PC-3 (cell line): ENCODE data around the gene HNF1A. TPM values are rescaled to one million over a fixed set of nuclear protein-coding genes. Genes with fewer than 3 reads are reported as not detected.
A peak's percentile ranks its signal among the peaks of the same experiment; 100 is the strongest.

Source experiments
- ATAC-seq: fragments of 200-7000 bp; cut with Tn5 transposase; 2 replicates; pipeline ENCODE4 v1.9.1; 2020; ENCODE audit warnings: mild to moderate bottlenecking, moderate library complexity
- BruUV-seq: library from RNA; stranded (reverse); fragments of 400-500 nt; replicated peaks from 2 replicates; lab custom pipeline; 2021; lab: Mats Ljungman, UMichigan
- CTCF ChIA-PET: fragments of 300-600 bp; sonication (Branson Sonifier 250); formaldehyde crosslinking; loops from one replicate; lab custom pipeline; 2022; ENCODE audit warnings: antibody characterized with exemption; lab: Charles Lee
- POLR2A ChIA-PET: fragments of 300-600 bp; sonication (Branson Sonifier 250); formaldehyde crosslinking; loops from one replicate; lab custom pipeline; 2022; ENCODE audit warnings: antibody characterized with exemption; ENCODE audit not compliant: unreplicated experiment; lab: Charles Lee
- DNase-seq: peaks from one replicate; pipeline ENCODE4 v3.0.0-alpha.2; 2015
- H2AFZ ChIP-seq: fragments of 300-600 bp; sonication (generic); 2 replicates; pipeline ENCODE4 v1.6.0; 2016; ENCODE audit warnings: antibody characterized with exemption, low read length
- H3F3A ChIP-seq: fragments of 300-600 bp; sonication (generic); one replicate; pipeline ENCODE4 v1.6.0; 2017; ENCODE audit warnings: antibody characterized with exemption, low read length, control low read depth, mild to moderate bottlenecking; ENCODE audit not compliant: unreplicated experiment
- H3K27ac ChIP-seq: fragments of 300-600 bp; sonication (generic); 2 replicates; pipeline ENCODE4 v1.5.1; 2016; ENCODE audit warnings: mild to moderate bottlenecking, low read length
- H3K27me3 ChIP-seq: fragments of 300-600 bp; sonication (generic); 2 replicates; pipeline ENCODE4 v1.6.1; 2016; ENCODE audit warnings: low read length, mixed read lengths
- H3K36me3 ChIP-seq: fragments of 300-600 bp; sonication (generic); 2 replicates; pipeline ENCODE4 v1.6.1; 2016; ENCODE audit warnings: low read depth, mixed run types, low read length, mixed read lengths
- H3K4me1 ChIP-seq: fragments of 300-600 bp; sonication (generic); 2 replicates; pipeline ENCODE4 v1.5.1; 2016; ENCODE audit warnings: low read length; ENCODE audit not compliant: insufficient read depth
- H3K4me2 ChIP-seq: fragments of 300-600 bp; sonication (generic); 2 replicates; pipeline ENCODE4 v1.6.0; 2016; ENCODE audit warnings: low read length
- H3K4me3 ChIP-seq: fragments of 300-600 bp; sonication (generic); 2 replicates; pipeline ENCODE4 v1.5.1; 2016; ENCODE audit warnings: mild to moderate bottlenecking, low read length, mixed read lengths
- H3K79me2 ChIP-seq: fragments of 300-600 bp; sonication (generic); 2 replicates; pipeline ENCODE4 v1.6.1; 2017; ENCODE audit warnings: low read length, mixed read lengths
- H3K9ac ChIP-seq: fragments of 300-600 bp; sonication (generic); 2 replicates; pipeline ENCODE4 v1.6.0; 2016; ENCODE audit warnings: mild to moderate bottlenecking, low read length
- H3K9me2 ChIP-seq: fragments of 300-600 bp; sonication (generic); replicated peaks from 2 replicates; pipeline ENCODE4 v1.6.1; 2016; ENCODE audit warnings: mixed run types, low read length, mixed read lengths
- H3K9me3 ChIP-seq: fragments of 300-600 bp; sonication (generic); 2 replicates; pipeline ENCODE4 v1.6.1; 2016; ENCODE audit warnings: low read length, mixed read lengths
- H4K20me1 ChIP-seq: fragments of 300-600 bp; sonication (generic); 2 replicates; pipeline ENCODE4 v1.6.1; 2016; ENCODE audit warnings: low read length, mixed read lengths
- EZH2 ChIP-seq: fragments of 300-600 bp; sonication (generic); IDR thresholded peaks from one replicate; pipeline ENCODE4 v1.6.1; 2017; ENCODE audit warnings: antibody characterized with exemption, mild to moderate bottlenecking, low read length; ENCODE audit not compliant: unreplicated experiment
- EZH2phosphoT487 ChIP-seq: fragments of 300-600 bp; sonication (generic); IDR thresholded peaks from 2 replicates; pipeline ENCODE4 v1.6.1; 2018; ENCODE audit warnings: mild to moderate bottlenecking, antibody characterized with exemption, low read length, borderline replicate concordance
- intact Hi-C: fragments of 100-400 bp; cut with micrococcal nuclease; formaldehyde crosslinking; loops from 2 replicates; pipeline ENCODE4 v1.9.0; 2023
- total RNA-seq: library from RNA; depleted of rRNA; stranded (reverse); fragments of >200 nt; gene quantifications from 2 replicates; pipeline ENCODE4 v1.2.3, GENCODE V29; 2014
- TF ChIP-seq, protein P1 (sequence below): fragments of 300-600 bp; sonication (generic); conservative IDR thresholded peaks from 2 replicates; pipeline ENCODE4 v1.5.1; 2017; ENCODE audit warnings: antibody characterized with exemption, low read depth, mild to moderate bottlenecking, low read length

HNF1A gene
- total RNA-seq, 1 experiment from 2014 or later: not detected

DNA sequence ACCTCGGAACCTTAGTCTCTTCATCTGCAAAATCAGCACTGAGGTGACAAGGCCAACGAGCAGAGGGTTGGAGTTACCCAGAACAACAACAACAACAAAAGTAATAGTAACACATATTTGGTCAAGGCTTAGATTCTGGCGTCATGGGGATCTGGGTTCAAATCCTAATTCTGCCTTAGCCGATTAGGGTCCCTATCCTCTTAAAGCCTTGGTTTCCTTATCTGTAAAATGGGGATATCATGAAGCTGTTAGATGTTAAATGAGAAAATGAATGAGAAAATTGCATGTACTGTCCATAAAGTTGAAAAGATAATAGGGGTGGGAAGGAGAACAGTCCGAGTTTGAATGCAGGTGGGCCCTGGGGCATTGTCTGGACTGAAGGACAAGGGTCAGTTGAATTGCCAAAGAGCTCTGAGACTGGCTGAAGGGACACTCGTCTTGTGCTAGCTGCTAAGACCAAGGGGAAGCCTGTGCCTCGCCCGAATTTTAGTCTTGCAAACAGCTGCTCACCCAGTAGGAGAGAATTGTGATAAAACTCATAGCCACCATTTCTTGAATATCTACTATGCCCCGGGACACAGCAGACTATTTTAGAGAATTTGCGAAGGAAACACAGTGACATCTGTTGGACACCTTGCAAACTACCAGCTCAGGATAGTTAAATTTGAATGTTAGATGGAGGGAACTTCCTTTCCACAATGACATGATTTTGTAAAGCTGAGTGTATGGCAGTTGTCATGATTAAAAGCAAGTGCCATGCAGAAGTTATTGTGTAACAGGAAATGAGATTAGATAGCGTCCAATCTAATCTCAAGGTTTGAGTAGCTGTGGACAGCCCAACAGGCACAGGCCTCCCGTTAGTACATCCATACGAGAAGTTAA is 6.8 kb upstream of the HNF1A start:
- intact Hi-C loops: loop anchor here (1.0 to 5.0 kb wide), 6 partner anchors 27 to 387 kb away; partner anchors contain the start of gene UNC119B
- Histone ChIP-seq H3F3A (no peaks in the 10 kb centered on the region), H3K9me3 (no peaks in the 10 kb centered on the region), H3K9me2 (no peaks in the 10 kb centered on the region), H3K79me2 (no peaks in the 10 kb centered on the region), H3K4me2 (peak overlapping the region; percentile 25; the same call in 1 of the 2 replicates), H3K36me3 (no peaks in the 10 kb centered on the region), H3K4me3 (no peak overlapping the region), H3K27ac (no peak overlapping the region), H4K20me1 (no peaks in the 10 kb centered on the region), H3K4me1 (no peaks in the 10 kb centered on the region), H3K9ac (no peak overlapping the region), H2AFZ (peak overlapping the region; percentile 67), H3K27me3 (no peaks in the 10 kb centered on the region)
- DNase-seq (peak; percentile 83), ATAC-seq (peak; percentile 88)
- BruUV-seq: no TSS peak
- POLR2A ChIA-PET: interaction anchor here (0.5 to 0.6 kb wide), 3 partner anchors 322 to 442 kb away, joined by 3 to 5 read pairs (median 4); no protein-coding TSS in a partner anchor
- CTCF ChIA-PET: interaction anchor here (0.5 to 1.2 kb wide), 17 partner anchors 12 to 390 kb away, joined by 3 to 16 read pairs (median 4); partner anchors contain the start of gene POP5
- TF ChIP-seq EZH2: no peak
- TF ChIP-seq, protein P1, sequence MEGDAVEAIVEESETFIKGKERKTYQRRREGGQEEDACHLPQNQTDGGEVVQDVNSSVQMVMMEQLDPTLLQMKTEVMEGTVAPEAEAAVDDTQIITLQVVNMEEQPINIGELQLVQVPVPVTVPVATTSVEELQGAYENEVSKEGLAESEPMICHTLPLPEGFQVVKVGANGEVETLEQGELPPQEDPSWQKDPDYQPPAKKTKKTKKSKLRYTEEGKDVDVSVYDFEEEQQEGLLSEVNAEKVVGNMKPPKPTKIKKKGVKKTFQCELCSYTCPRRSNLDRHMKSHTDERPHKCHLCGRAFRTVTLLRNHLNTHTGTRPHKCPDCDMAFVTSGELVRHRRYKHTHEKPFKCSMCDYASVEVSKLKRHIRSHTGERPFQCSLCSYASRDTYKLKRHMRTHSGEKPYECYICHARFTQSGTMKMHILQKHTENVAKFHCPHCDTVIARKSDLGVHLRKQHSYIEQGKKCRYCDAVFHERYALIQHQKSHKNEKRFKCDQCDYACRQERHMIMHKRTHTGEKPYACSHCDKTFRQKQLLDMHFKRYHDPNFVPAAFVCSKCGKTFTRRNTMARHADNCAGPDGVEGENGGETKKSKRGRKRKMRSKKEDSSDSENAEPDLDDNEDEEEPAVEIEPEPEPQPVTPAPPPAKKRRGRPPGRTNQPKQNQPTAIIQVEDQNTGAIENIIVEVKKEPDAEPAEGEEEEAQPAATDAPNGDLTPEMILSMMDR: peak; percentile 94

DNA sequence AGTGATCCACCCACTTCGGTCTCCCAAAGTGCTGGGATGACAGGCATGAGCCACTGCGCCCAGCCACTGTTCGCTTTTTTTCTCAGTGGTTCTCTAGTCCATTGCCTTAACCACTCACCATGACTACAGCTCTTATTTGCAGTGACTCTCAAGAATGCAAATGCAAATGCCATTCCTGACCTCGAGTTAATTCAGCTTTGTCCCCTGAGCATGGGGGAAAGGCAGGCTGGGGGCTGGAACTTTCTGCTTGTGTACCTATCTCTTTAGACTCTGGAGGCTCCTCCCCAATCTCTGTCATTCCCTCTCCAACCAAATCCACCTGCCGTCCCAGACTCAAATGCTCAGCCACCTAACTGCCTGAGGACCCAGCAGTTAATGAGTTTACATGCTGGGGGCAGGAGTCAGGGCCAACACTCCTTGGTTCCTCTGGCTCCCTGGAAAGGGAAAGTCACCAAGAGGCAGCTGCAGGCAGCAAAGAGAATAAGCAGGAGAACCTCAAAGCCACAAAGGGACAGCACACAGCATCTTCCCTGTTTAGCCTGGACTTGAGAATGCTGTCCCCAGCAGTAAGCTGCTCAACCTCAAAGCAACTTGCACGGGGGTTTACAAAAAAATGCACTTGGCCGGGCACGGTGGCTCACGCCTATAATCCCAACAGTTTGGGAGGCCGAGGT is 5.3 kb upstream of the HNF1A start:
- BruUV-seq: no TSS peak
- Histone ChIP-seq H3K9ac (no peak overlapping the region), H3K4me2 (no peak overlapping the region), H3K36me3 (no peaks in the 10 kb centered on the region), H3K27me3 (no peaks in the 10 kb centered on the region), H3K9me3 (no peaks in the 10 kb centered on the region), H3K27ac (no peak overlapping the region), H4K20me1 (no peaks in the 10 kb centered on the region), H3K9me2 (no peaks in the 10 kb centered on the region), H3K4me3 (no peak overlapping the region), H3K4me1 (no peaks in the 10 kb centered on the region), H3F3A (no peaks in the 10 kb centered on the region), H2AFZ (no peak overlapping the region), H3K79me2 (no peaks in the 10 kb centered on the region)
- TF ChIP-seq, protein P1: no peak
- no peak for TF ChIP-seq EZH2phosphoT487
- TF ChIP-seq EZH2: no peak
- ChIA-PET POLR2A (no interaction called here), CTCF (interaction anchor here (0.6 kb wide), 1 partner anchor 190 kb away, joined by 4 read pairs; no protein-coding TSS in a partner anchor)
- intact Hi-C loops: loop anchor here (5.0 kb wide), 1 partner anchor 261 kb away; the partner anchor contains the start of gene UNC119B
- DNase-seq (no peak), ATAC-seq (no peak; the same call in 1 of the 2 replicates)
